Vagina (tissue), 2 donors: Measurements from ENCODE around the gene LCLAT1.

Experiments
- POLR2A ChIP-seq, 2 donors: fragments of 450-650 bp; IDR thresholded peaks; one replicate each; pipeline ENCODE4 v1.6.1; 2017; ENCODE audit warnings: antibody characterized with exemption in 2 of 2, mild to moderate bottlenecking in 2 of 2, moderate library complexity in 2 of 2
- POLR2AphosphoS5 ChIP-seq, 2 donors: sonication (generic); formaldehyde crosslinking; IDR thresholded peaks; one replicate each; pipeline ENCODE4 v1.9.0; 2017; ENCODE audit warnings: antibody characterized with exemption in 2 of 2, mild to moderate bottlenecking in 2 of 2, low read depth in 1 of 2; ENCODE audit not compliant: insufficient read depth in 1 of 2
- TF ChIP-seq, protein P1 (sequence below), 3 experiments: fragments of 450-650 bp in 2 of 3; fragments of 200-600 bp in 1 of 3; sonication (generic) in 1 of 3; IDR thresholded peaks; one replicate each; pipeline ENCODE4 v1.5.1; 2017 to 2019; ENCODE audit warnings: antibody characterized with exemption in 3 of 3, mild to moderate bottlenecking in 2 of 3, moderate library complexity in 2 of 3

DNA sequence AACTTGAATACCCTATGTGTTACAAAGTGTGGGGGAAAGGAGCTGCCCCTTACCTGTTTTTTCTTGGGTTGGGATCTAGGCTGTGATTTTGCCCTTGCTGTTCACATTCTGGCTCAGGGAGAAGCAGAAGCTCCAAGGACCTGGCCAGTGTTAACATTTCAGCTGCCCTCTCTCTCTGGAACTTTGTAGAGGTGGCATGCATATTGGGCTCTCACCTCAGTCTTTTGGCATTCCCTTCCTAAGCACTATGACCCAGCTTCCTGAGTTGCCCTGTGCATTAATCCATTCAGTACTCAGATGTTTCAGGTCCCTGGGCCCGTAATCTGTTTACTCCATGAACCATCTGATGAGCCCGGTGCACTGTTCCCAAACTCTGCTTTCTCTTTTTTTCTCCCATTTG lies 12.1 kb downstream of the LCLAT1 start:
- TF ChIP-seq, protein P1, sequence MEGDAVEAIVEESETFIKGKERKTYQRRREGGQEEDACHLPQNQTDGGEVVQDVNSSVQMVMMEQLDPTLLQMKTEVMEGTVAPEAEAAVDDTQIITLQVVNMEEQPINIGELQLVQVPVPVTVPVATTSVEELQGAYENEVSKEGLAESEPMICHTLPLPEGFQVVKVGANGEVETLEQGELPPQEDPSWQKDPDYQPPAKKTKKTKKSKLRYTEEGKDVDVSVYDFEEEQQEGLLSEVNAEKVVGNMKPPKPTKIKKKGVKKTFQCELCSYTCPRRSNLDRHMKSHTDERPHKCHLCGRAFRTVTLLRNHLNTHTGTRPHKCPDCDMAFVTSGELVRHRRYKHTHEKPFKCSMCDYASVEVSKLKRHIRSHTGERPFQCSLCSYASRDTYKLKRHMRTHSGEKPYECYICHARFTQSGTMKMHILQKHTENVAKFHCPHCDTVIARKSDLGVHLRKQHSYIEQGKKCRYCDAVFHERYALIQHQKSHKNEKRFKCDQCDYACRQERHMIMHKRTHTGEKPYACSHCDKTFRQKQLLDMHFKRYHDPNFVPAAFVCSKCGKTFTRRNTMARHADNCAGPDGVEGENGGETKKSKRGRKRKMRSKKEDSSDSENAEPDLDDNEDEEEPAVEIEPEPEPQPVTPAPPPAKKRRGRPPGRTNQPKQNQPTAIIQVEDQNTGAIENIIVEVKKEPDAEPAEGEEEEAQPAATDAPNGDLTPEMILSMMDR (IDR thresholded peaks at IDR 0.05) = no peak
- TF ChIP-seq POLR2AphosphoS5 (IDR thresholded peaks at IDR 0.05; ENCODE audit: insufficient read depth in 1 of 2, low read depth in 1 of 2) (no peak), POLR2A (IDR thresholded peaks at IDR 0.05) (no peak)
